Activated CD4-positive, alpha-beta T cell treated with anti-CD3 and anti-CD28 coated beads, Interleukin-2, amount 50 U/mL, for 1 hour (primary cell): ENCODE results near the gene TMEM151A.
"Not testable (repeated sequence)": the region's sequence is repeated elsewhere in the genome, so short reads cannot be mapped to it uniquely, and the experiment has no call there.

Experiments used
- DNase-seq: peaks from one replicate; pipeline ENCODE4 v3.0.0-alpha.2; 2020

Gene TMEM151A

DNA sequence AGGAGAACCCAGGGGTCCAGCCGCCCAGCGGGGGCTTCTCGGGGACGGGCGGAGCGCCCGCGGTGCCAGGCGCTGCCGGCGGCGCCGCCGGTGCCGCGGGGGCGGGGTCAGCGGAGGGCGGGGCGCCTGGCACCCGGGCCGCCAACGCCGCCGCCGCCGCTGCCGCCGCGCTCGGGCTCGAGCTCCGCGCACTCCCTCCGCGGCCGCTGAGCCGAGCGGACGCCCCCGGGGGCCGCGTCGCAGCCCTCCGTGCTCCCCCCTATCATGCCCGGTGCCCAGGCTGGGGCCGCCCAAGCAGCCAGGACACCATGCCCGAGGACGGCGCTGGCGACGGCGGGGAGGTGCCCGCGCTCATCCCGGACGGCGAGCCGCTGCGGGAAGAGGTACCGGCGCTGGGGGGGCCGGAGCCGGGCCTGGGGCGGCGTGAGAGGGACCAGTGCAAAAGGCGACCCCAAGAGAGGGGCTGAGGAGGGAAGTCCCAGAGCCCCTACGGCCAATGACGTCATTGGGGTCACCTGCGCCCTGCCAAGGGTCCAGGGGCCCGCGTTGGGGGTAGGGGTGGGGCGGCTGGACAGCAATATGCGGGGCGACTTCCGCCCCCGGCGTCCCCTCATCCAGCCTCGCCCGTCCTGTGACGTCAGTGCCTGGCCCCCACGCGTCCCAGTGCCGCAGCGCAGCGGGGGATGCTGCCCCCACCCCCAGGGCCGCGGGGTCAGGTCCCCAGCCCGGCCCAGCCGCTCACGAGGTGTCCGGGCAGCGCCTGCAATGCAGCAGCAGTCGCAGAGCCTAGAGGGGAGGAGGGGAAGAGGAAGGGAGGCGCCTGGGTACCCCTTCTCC, at the start of gene TMEM151A:
Gene TMEM151A (plus strand): TSS at position 189 of the 837 bp plus-strand sequence. CDS start 120 bp downstream, at position 309.
- DNase-seq: no peak

DNA sequence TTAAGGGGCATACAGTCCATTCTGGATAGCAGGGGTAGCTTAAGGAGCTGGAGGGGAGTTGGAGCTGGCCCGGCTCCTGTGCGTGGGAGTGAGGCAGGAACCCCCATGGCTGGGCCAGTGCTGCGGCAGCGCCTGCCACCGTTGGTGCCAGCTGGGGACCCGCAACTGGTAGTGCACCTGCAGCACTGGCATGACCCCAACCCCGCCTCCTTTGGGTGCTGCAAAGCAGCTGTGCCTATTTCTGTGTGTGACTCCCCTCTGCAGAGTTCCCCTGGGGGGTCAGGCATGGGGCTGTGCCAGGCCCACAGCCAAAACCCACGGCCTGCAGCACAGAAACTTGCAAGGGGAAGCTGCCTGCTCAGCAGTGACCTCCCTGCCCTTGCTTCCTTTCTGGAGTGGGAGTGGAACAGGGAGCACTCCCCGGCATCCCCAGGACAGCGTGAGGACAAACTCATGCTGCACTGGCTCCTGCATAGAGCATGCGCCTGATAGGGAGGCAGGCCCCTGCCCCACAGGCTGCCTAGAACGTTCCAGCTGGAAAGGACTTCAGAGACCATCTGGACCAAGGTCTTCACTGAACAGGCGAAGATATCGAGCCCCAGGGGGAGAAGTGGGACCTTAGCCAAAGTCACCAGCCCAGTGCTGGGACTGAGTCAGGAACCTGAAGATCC, 49.5 kb upstream of the TMEM151A start:
- no peak for DNase-seq

DNA sequence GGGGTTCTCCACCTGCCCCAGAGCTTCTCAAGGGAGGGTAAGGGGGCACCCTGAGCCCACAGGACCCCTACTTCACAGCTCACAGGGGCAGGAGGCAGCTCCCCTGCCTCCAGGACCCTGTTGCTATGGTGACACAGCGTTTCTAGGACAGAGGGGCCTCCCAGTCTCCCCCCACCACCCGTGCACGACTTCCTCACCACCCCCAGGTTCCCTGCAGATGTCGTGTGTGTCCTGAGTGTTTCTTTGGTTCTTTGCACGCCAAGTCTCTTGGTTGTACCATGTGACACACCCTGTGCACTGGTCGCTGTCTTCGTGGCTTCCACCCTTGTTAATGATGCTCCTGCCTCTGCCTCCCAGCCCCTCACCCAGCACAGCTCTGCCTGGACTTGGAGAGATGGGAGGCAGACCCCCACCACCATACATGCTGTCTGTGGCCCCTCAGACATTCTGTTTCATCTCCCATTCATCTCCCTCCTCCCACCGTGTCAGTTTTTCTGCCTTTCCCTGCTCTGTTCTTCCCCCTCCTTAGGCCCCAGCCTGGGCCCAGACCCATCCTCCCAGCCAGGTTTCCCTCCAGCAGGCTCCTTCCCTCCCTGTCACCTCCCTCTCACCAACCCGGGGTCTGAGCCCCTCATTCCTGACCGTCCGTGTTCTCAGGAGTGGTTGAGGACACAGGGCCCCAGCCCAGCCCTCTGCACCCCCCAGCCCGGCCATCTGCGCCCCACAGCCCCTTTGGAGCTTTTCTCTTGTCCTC, 47.7 kb upstream of the TMEM151A start:
- DNase-seq: no peak

DNA sequence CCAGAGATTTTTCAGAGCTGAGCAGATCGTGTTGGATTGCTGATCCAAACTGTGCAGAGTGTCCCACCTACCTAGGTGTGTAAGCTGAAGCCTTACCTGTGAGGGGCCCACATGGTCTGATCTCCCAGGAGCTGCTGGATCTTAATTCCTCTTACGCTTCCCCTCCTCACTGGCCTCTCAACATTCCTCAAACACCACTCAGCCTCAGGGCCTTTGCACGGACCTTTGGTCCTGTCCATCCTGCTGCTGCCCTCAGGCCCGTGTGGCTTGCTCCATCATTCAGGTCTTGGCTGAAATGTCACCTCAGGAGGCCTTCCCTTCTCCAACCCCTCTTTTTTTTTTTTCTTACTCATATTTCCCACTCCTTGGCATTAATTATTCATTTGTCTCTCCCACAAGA, 44.4 kb upstream of the TMEM151A start:
- DNase-seq: no peak

DNA sequence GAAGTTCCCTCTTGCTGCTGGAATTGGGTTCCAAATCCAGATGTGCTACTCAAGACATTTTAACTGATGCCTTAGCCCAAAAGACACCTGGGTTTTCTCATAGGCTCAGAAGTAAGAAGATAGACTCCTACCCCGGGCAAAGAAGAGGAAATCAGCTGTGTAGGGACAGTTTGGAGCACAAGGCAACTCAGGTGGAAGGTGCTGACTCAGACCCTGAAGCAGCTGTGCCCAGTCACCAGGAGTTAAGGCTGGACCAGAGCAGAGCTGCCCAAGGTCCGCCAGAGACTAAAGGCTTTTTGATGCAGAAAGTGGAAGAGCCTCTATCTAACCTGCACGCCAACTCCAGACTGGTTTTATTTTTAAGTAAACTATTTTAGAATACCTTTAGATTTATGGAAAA, 43.9 kb upstream of the TMEM151A start:
- no peak for DNase-seq

DNA sequence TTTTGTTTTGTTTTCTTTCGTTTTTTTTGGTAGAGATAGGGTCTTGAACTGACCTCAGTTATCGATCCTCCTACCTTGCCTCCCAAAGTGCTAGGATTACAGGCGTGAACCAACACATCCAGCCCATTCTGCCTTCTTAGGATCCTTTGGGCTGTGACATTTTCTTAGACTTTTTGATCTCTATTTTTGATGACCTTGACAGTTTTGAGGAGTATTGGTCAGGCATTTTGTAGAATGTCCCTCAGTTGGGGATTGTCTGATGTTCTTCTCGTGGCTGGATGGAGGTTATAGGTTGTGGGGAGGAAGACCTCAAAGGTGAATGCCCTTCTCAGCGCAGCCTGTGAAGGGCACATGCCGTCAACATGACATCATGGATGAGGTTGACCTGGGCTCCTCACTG, 42.8 kb upstream of the TMEM151A start:
- DNase-seq: no peak

DNA sequence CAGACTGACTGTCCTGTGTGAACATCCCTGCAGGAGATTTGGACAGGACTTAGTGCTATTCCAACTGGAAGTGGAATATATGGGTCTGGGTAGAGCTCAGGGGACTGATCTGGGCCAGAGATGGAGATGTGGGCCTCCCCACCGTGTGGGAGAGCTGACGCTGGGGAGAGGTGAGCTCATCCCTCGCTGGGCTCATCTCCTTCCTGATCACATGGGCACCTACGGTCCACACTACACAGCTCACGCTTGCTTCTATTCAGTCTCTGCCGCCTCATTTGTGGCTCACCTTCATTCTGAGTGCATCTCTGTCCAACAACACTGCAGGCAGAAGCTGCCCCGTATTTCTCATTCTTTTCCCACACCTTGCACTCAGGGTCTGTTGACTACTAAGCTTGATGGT, 39.9 kb upstream of the TMEM151A start:
- no peak for DNase-seq

DNA sequence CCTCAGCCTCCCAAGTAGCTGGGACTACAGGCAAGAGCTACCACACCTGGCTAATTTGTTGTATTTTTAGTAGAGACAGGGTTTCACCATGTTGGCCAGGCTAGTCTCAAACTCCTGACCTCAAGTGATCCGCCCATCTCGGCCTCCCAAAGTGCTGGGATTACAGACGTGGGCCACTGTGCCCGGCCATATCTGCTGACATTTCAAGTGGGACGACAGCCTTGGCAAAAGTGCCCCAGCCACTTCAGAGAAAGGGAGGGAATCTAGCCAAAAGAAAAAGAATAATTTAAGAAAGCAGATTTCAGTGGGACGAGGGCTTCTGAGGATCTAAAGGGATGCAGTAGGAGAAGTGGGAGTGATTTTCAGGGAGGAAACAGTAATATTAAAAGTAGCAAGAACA, 38.6 kb upstream of the TMEM151A start:
- DNase-seq: not testable (repeated sequence)

DNA sequence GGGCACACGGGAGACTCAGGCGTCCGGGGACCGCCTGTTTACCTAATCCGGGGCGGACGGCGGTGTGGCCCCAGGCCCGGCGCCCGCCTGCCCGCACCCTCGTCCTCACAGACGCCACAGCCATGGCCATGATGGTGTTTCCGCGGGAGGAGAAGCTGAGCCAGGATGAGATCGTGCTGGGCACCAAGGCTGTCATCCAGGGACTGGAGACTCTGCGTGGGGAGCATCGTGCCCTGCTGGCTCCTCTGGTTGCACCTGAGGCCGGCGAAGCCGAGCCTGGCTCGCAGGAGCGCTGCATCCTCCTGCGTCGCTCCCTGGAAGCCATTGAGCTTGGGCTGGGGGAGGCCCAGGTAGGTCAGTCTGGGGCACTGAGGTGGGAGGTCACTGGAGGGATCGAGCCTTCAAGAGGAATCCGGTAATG, 33.2 kb upstream of the TMEM151A start:
- no peak for DNase-seq

DNA sequence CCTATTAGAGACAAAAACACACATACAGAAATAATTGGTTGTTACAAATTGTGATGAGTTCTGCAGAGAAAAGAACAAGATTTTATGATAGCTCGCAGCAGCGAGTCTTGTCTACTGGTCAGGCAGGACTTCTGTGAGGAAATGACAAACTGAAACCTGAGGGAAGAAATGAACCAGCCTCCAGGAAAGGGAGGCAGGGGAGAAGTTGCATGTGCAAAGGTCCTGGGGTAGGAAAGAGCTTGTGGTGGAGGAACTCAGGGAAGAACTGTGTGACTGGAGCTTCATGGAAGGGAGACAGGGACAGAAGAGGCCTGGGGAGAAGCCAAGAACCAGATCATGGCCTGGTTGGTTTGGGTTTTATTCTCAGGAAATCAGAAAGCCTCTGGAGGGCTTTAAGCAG, 32.5 kb upstream of the TMEM151A start:
- no peak for DNase-seq

DNA sequence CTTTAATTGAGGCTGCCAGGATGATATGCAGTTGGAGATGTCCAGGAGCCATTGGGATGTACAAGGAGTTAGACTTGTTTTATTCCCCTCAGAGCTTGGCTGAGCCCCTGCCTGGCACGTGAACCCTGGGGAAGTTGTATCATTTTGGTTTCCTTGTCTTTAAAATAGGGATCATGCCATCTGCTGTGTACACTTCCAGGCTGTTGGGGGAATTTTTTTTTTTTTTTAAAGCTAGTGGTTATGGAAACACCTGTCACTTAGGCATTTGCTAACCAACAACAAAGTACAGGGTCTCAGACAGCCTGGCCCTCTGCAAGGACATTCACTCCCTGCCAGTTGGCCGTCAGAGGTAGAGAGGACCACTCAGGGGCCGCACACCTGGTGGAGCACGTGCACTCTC, 31.7 kb upstream of the TMEM151A start:
- DNase-seq: no peak

DNA sequence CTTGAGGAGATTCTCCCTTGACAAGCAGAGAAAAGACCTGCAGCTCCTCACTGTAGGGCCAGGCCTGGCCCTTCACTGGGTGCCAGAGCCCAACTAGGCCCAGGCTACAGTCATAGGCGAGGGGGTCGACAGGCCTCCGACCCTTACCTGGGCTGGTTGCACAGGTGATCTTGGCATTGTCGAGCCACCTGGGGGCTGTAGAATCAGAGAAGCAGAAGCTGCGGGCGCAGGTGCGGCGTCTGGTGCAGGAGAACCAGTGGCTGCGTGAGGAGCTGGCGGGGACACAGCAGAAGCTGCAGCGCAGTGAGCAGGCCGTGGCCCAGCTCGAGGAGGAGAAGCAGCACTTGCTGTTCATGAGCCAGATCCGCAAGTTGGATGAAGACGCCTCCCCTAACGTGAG, 30.1 kb upstream of the TMEM151A start:
- no peak for DNase-seq

DNA sequence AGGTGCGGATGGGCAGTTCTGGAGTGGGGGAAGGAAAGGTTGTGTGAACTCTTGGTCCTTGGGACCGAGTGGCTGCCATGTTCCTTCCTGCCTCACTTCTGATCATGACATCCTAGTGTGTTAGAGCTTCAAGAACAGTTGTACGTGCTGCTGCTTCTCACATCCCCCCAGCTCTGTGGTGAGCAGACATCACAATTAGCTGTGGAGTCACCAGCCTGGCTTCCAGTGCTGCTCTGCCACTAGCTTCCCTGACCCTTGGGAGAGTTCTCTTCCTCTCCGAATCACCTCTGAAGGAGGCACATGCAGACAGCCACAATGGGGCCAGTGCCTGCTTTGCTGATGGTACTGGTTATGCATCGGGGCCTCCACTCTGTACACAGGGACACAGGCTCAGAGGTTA, 29.5 kb upstream of the TMEM151A start:
- no peak for DNase-seq

DNA sequence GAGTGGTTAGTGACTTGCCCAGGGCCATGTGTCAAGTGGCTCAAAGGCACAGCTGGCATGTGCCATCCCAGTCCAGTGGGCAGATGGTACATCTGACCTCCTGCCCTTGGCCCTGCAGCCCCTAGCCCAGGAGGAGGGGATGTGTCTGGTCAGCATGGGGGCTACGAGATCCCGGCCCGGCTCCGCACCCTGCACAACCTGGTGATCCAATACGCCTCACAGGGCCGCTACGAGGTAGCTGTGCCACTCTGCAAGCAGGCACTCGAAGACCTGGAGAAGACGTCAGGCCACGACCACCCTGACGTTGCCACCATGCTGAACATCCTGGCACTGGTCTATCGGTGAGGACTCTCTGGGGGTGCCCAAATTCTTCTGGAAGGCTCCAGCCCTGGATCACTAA, 29.0 kb upstream of the TMEM151A start:
- no peak for DNase-seq

DNA sequence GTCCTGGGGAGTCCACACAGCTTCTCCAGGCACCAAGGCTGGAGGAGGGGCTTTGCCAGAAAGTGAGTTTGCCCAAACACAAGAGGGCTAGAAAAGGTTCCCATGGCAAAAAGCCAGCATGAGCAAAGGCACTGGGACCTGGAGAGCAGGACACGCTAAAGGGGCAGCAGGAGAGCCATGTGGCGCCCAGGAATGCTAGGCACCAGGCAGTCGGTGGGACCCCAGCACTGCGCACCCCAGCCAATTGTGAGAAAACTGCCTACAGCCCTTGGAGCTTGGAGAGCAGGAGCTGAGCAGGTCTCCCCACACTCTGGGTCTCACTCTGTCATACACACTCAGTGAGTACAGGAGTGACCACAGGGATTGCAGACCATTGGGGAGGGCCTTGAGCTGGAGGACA, 28.5 kb upstream of the TMEM151A start:
- no peak for DNase-seq

DNA sequence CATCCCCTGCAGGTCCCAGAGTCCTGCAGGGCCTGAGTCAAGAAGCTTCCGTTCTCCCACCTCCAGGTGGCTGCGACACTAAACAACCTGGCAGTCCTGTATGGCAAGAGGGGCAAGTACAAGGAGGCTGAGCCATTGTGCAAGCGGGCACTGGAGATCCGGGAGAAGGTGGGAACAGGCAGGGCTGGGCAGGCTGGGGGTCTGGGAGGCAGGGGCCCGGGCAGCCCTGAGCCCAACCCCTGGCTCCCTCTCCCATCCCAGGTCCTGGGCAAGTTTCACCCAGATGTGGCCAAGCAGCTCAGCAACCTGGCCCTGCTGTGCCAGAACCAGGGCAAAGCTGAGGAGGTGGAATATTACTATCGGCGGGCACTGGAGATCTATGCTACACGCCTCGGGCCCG, 27.9 kb upstream of the TMEM151A start:
- no peak for DNase-seq

DNA sequence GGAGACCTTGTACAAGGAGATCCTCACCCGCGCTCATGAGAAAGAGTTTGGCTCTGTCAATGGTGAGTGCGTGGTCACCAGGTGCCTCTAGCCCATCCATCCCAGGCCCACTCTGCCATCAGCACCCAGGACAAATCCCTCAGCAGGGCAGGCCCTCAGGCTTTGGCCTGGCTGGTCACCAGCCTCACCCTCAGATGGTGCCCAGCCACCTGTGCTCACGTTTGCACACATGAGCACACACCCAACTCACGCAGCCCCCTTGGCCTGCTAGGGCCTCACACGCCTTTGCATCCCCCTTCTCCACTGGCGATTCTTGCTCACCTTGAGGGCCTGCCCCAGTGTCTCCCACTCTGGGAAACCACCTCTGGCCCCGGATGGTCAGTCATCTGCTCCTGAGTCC, 27.3 kb upstream of the TMEM151A start:
- no peak for DNase-seq

DNA sequence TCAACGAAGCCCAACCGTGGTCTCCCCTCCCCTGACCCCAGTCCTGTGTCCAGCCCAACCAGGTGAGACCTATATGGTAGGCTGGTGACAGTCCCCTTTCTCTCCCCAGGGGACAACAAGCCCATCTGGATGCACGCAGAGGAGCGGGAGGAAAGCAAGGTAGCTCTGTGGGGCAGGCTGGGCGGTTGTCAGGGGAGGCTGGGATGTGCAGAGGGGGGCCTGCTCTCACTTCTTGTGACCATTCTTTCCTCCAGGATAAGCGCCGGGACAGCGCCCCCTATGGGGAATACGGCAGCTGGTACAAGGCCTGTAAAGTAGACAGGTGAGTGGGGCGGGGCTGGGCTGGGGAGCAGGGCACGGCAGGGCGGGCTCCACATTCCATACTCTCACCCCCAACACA, 26.8 kb upstream of the TMEM151A start:
- DNase-seq: peak; percentile 43

DNA sequence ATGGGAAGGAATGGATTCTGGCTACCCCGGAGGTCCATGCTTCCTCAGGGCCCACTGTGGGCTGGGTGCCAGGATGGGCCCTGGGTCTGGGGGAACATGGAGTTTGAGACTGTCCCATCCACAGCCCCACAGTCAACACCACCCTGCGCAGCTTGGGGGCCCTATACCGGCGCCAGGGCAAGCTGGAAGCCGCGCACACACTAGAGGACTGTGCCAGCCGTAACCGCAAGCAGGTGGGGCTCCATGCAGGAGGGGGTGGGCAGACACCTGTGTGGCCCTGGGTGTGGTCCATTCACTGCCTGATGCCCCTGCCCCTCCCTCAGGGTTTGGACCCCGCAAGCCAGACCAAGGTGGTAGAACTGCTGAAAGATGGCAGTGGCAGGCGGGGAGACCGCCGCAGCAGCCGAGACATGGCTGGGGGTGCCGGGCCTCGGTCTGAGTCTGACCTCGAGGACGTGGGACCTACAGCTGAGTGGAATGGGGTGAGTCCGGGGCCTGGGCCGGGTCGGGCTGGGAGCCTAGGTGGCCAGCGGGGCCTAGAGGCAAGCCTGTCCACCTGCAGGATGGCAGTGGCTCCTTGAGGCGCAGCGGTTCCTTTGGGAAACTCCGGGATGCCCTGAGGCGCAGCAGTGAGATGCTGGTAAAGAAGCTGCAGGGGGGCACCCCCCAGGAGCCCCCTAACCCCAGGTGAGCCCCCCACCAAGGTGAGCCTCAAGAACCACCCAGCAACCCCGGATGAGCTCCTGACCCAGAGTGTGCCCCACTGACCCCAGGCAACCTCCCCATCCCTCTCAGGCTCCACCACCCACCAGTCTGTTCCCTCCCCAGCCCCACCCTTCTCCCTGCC, 25.9 kb upstream of the TMEM151A start:
- no peak for DNase-seq

DNA sequence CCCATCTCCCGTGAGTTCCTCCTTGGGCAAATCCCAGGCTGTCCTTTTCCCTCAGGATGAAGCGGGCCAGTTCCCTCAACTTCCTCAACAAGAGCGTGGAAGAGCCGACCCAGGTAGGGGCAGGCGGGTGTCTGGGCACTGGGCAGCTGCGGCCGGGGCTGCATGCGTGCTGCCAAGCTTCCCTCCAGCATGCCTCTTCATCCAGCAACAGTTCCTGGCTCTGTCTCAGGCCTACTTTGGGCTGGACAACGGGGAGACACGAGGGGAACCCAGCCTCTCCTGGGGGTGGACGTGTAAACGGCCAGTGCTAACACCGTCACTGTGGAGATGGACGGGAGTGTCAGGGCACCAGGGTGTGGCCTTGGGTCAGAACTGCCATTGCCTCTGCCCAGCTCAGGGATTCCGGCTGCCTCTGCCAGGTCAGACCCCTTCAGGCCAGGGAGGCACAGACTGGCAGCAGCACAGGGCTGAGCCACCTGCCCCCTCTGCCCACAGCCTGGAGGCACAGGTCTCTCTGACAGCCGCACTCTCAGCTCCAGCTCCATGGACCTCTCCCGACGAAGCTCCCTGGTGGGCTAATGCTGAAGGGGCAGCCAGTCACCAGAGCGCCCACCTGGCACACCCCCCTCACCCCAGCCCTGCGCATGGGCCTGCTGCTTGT, 25.2 kb upstream of the TMEM151A start:
- DNase-seq: no peak

DNA sequence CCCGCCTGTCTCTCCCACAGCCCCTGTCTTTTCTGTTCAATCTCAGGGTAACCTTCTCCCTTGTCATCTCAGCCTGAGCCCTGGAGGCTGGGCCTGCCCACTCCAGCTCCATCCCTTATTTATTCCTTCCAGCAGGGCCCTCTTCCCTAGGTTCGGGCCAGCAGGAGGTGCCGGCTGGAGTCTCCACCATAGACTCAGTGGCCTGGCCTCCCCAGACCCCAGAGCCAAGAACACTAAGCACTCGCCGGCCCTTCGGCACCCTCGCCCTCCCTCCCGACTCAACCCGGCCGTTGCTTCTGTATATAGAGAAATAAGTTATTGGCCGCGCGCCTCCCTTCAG, 24.7 kb upstream of the TMEM151A start:
- DNase-seq: no peak
